Sigmoid colon (tissue), 3 donors: ENCODE data around the gene FAM241B.

Experiments
- CTCF ChIP-seq, 4 experiments: fragments of 450-650 bp in 3 of 4; fragments of 200-600 bp in 1 of 4; IDR thresholded peaks; one replicate each; pipeline ENCODE4 v1.5.1; 2016 to 2019; ENCODE audit warnings: antibody characterized with exemption in 4 of 4, mild to moderate bottlenecking in 3 of 4, moderate library complexity in 2 of 4
- POLR2A ChIP-seq, 2 donors: fragments of 450-650 bp; IDR thresholded peaks; one replicate each; pipeline ENCODE4 v1.6.1; 2016; ENCODE audit warnings: antibody characterized with exemption in 2 of 2, mild to moderate bottlenecking in 2 of 2, moderate library complexity in 2 of 2

- TF ChIP-seq POLR2A (IDR thresholded peaks at IDR 0.05): no peak
- no peak for TF ChIP-seq CTCF (IDR thresholded peaks at IDR 0.05)
These were observed 8.6 kb downstream of the FAM241B start for GRCh38 chr10:69638642-69639041.
